Sigmoid colon (tissue), 7 donors: ENCODE data around the gene PRR20G. TPM values are rescaled to one million over a fixed set of nuclear protein-coding genes. Genes with fewer than 3 reads are reported as not detected.
"Not testable (repeated sequence)": the region's sequence is repeated elsewhere in the genome, so short reads cannot be mapped to it uniquely, and the experiment has no call there.

Experiments
- DNase-seq: peaks from one replicate; pipeline ENCODE4 v3.0.0-alpha.2; 2019
- H3K27ac ChIP-seq, 4 donors: fragments of 200-600 bp; sonication (generic); one replicate each; pipeline ENCODE4 v1.5.1; 2016 to 2019; ENCODE audit warnings: mild to moderate bottlenecking in 1 of 4
- H3K27me3 ChIP-seq, 3 donors: fragments of 200-600 bp; sonication (generic); one replicate each; pipeline ENCODE4 v1.5.1; 2019; ENCODE audit warnings: mild to moderate bottlenecking in 1 of 3
- H3K36me3 ChIP-seq, 4 donors: fragments of 200-600 bp; sonication (generic); one replicate each; pipeline ENCODE4 v1.5.1; 2016 to 2019
- H3K4me1 ChIP-seq, 4 donors: fragments of 200-600 bp; sonication (generic); one replicate each; pipeline ENCODE4 v1.5.1; 2017 to 2019
- H3K4me3 ChIP-seq, 4 donors: fragments of 200-600 bp; sonication (generic); one replicate each; pipeline ENCODE4 v1.5.1; 2017 to 2019; ENCODE audit warnings: mild to moderate bottlenecking in 2 of 4, moderate library complexity in 1 of 4
- H3K9me3 ChIP-seq, 4 donors: fragments of 200-600 bp in 3 of 4; sonication (generic) in 3 of 4; one replicate each; pipeline versions ENCODE4 v1.5.1 to v1.6.1; 2013 to 2019
- CTCF ChIP-seq, 4 experiments: fragments of 450-650 bp in 3 of 4; fragments of 200-600 bp in 1 of 4; IDR thresholded peaks; one replicate each; pipeline ENCODE4 v1.5.1; 2016 to 2019; ENCODE audit warnings: antibody characterized with exemption in 4 of 4, mild to moderate bottlenecking in 3 of 4, moderate library complexity in 2 of 4
- EP300 ChIP-seq, 4 donors: sonication (generic); formaldehyde crosslinking; IDR thresholded peaks; one replicate each; pipeline ENCODE4 v1.6.1; 2017; ENCODE audit warnings: antibody characterized with exemption in 4 of 4
- POLR2A ChIP-seq, 2 donors: fragments of 450-650 bp; IDR thresholded peaks; one replicate each; pipeline ENCODE4 v1.6.1; 2016; ENCODE audit warnings: antibody characterized with exemption in 2 of 2, mild to moderate bottlenecking in 2 of 2, moderate library complexity in 2 of 2
- POLR2AphosphoS5 ChIP-seq, 4 donors: sonication (generic); formaldehyde crosslinking; IDR thresholded peaks; one replicate each; pipeline ENCODE4 v1.6.1; 2017; ENCODE audit warnings: antibody characterized with exemption in 4 of 4
- WGBS, 2 donors: extraction: QIAGEN DNeasy Blood & Tissue Kit; methylation state at CpG; one replicate each; pipeline ENCODE4 v1.1.7; 2013; 5-methylcytosine and 5-hydroxymethylcytosine counted together
- intact Hi-C: fragments of 100-400 bp; cut with DNase I; formaldehyde crosslinking; loops from one replicate; pipeline ENCODE4 v1.15.1; 2023
- polyA plus RNA-seq, 3 donors: library from polyadenylated mRNA; stranded (reverse); fragments of 200-250 nt; gene quantifications; one replicate each; pipeline ENCODE4 v1.2.3, GENCODE V29; 2013
- total RNA-seq, 4 donors: library from RNA; depleted of rRNA; stranded (reverse); fragments of >200 nt; gene quantifications; one replicate each; pipeline ENCODE4 v1.1.0, GENCODE V29; 2016
- donor health status: healthy with polysubstance abuse.
- donor health status: Bipolar disorder and iron deficiency.
- donor health status: healthy.

Gene PRR20G
- total and polyA plus RNA-seq, 7 donors = not detected

- Histone ChIP-seq H3K27me3 (no peaks in the 10 kb centered on the region), H3K9me3 (no peaks in the 10 kb centered on the region), H3K4me3 (no peak overlapping the region), H3K4me1 (no peaks in the 10 kb centered on the region), H3K27ac (no peak overlapping the region), H3K36me3 (no peaks in the 10 kb centered on the region)
- intact Hi-C loops = no loop called here
- 72 to 79% methylated on average over 5 of the region's 5 CpGs for WGBS, 2 donors
- no peak for DNase-seq
- TF ChIP-seq POLR2A (IDR thresholded peaks at IDR 0.05) = no peak
- TF ChIP-seq POLR2AphosphoS5 (IDR thresholded peaks at IDR 0.05) = no peak
- TF ChIP-seq CTCF (IDR thresholded peaks at IDR 0.05) = no peak
- TF ChIP-seq EP300 (IDR thresholded peaks at IDR 0.05) = no peak
These were observed 9.1 kb upstream of the PRR20G start for GRCh38 chr3:127296959-127297358.

GRCh38 chr3:127296166-127296565 is 8.3 kb upstream of the PRR20G start:
- intact Hi-C loops = no loop called here
- Histone ChIP-seq H3K4me3 (no peak overlapping the region), H3K4me1 (no peaks in the 10 kb centered on the region), H3K27me3 (no peaks in the 10 kb centered on the region), H3K36me3 (no peaks in the 10 kb centered on the region), H3K27ac (no peak overlapping the region), H3K9me3 (no peaks in the 10 kb centered on the region)
- no peak for TF ChIP-seq POLR2AphosphoS5 (IDR thresholded peaks at IDR 0.05)
- no peak for TF ChIP-seq CTCF (IDR thresholded peaks at IDR 0.05)
- no peak for TF ChIP-seq EP300 (IDR thresholded peaks at IDR 0.05)
- TF ChIP-seq POLR2A (IDR thresholded peaks at IDR 0.05) = no peak
- 59 to 80% methylated on average over 3 of the region's 3 CpGs for WGBS, 2 donors
- DNase-seq = no peak

GRCh38 chr3:127293650-127294049 is 5.8 kb upstream of the PRR20G start:
- H3K4me1 ChIP-seq, H3K27me3 ChIP-seq, intact Hi-C loops, H3K4me3 ChIP-seq, H3K9me3 ChIP-seq, H3K36me3 ChIP-seq, DNase-seq, H3K27ac ChIP-seq: not testable (repeated sequence)
- WGBS, 2 donors = 81 to 88% methylated on average over 16 of the region's 16 CpGs

GRCh38 chr3:127291611-127292010 is 3.8 kb upstream of the PRR20G start:
- no peak for TF ChIP-seq EP300 (IDR thresholded peaks at IDR 0.05)
- no peak for TF ChIP-seq POLR2AphosphoS5 (IDR thresholded peaks at IDR 0.05)
- no peak for TF ChIP-seq POLR2A (IDR thresholded peaks at IDR 0.05)
- no peak for TF ChIP-seq CTCF (IDR thresholded peaks at IDR 0.05)
- DNase-seq = no peak
- no peak overlapping the region for H3K27ac ChIP-seq
- peaks cover 0 to 5% (median 0%) of the 10 kb centered on the region in 4 donors for H3K9me3 ChIP-seq
- H3K4me3 ChIP-seq = no peak overlapping the region
- intact Hi-C loops = no loop called here
- no peaks in the 10 kb centered on the region for H3K4me1 ChIP-seq
- H3K36me3 ChIP-seq = no peaks in the 10 kb centered on the region
- no peaks in the 10 kb centered on the region for H3K27me3 ChIP-seq

- no peak for DNase-seq
- H3K36me3 ChIP-seq = no peaks in the 10 kb centered on the region
- no peak for TF ChIP-seq POLR2AphosphoS5 (IDR thresholded peaks at IDR 0.05)
- no peak for TF ChIP-seq CTCF (IDR thresholded peaks at IDR 0.05)
- no peak for TF ChIP-seq POLR2A (IDR thresholded peaks at IDR 0.05)
- no peak for TF ChIP-seq EP300 (IDR thresholded peaks at IDR 0.05)
- H3K4me3 ChIP-seq = no peak overlapping the region
- H3K9me3 ChIP-seq = peaks cover 0 to 5% (median 0%) of the 10 kb centered on the region in 4 donors
- intact Hi-C loops = no loop called here
- WGBS, 2 donors = 69 to 84% methylated on average over 1 of the region's 1 CpG
- no peak overlapping the region for H3K27ac ChIP-seq
- H3K4me1 ChIP-seq = no peaks in the 10 kb centered on the region
- H3K27me3 ChIP-seq = no peaks in the 10 kb centered on the region
These were observed 3.3 kb upstream of the PRR20G start for GRCh38 chr3:127291114-127291513.
